ENCODE data around the gene DSG1. TPM values are rescaled to one million over a fixed set of nuclear protein-coding genes. Genes with fewer than 3 reads are reported as not detected.
A peak's percentile ranks its signal among the peaks of the same experiment; 100 is the strongest.

DSG1 gene
- polyA plus RNA-seq, 3 donors: not detected

DNA sequence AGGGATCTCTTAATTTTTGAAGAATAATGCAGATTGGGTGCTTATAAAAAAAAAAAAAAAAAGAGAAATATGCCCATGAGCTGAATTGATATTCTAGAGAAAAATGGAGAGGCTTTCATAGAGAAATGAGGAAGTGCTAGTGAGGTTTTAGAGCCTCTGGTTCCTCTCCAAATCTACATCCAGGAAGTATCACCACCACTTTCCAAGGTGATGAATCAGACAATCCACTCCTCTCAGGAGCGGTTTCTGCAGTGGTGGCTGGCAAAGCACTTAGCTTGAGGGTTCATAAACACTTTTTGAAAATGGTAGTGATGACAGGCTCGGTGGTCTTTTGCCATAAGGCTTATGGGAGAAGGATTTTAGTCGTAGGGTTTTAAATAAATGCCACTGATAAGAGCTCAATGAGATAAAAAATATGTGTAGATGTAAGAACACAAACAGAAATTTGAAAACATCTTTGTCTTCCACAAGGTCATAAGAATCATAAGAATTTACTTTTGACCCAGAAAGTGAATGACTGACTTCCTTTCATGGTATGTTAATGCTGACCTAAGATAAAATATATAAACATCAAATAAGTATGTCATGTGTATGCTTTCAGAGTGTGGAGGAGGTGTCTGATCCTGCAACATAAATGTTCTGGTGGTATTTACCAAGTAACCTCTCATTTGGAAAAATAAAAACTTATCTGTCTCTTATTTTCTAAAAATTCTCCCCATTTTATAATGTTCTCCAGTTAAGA, 42.1 kb upstream of the DSG1 start:
- Histone ChIP-seq H3K79me2 (ENCODE audit: insufficient read depth, low read length) (no peaks in the 10 kb centered on the region), H3K27ac (ENCODE audit: low read depth in 1 of 2, low read length in 2 of 2) (no peak overlapping the region), H2AFZ (ENCODE audit: insufficient read depth, low read depth, low read length, poor library complexity, severe bottlenecking) (no peak overlapping the region), H3K4me1 (ENCODE audit: control insufficient read depth in 1 of 2, insufficient read depth in 2 of 2, low read length in 2 of 2) (no peaks in the 10 kb centered on the region), H3K27me3 (ENCODE audit: control insufficient read depth in 2 of 2, insufficient read depth in 2 of 2, low read length in 2 of 2) (no peaks in the 10 kb centered on the region), H3K4me3 (replicated peaks in 1 of 3; ENCODE audit: low read depth in 2 of 3, low read length in 3 of 3) (no peak overlapping the region), H4K20me1 (ENCODE audit: insufficient read depth, low read length) (no peaks in the 10 kb centered on the region), H3K36me3 (replicated peaks in 1 of 2; ENCODE audit: control insufficient read depth in 1 of 2, insufficient read depth in 2 of 2, low read length in 2 of 2) (no peaks in the 10 kb centered on the region), H3K9me3 (replicated peaks in 1 of 2; ENCODE audit: control insufficient read depth in 1 of 2, insufficient read depth in 1 of 2, low read length in 2 of 2) (no peaks in the 10 kb centered on the region), H3K9ac (ENCODE audit: insufficient read depth, low read length, poor library complexity, severe bottlenecking) (no peak overlapping the region), H3K4me2 (replicated peaks; ENCODE audit: extremely low read depth, low read length, poor library complexity, severe bottlenecking) (no peak overlapping the region)
- H3K36me3 Mint-ChIP-seq: no peaks in the 10 kb centered on the region
- no peaks in the 10 kb centered on the region for H3K9me3 Mint-ChIP-seq
- WGBS (ENCODE audit: insufficient coverage): 80% methylated on average over 1 of the region's 3 CpGs
- peaks cover 2% of the 10 kb centered on the region for H3K4me1 Mint-ChIP-seq
- peak; percentile 5 to 47 (median 45) for DNase-seq
- intact Hi-C loops (cut with micrococcal nuclease): no loop called here
- TF ChIP-seq, protein P1, sequence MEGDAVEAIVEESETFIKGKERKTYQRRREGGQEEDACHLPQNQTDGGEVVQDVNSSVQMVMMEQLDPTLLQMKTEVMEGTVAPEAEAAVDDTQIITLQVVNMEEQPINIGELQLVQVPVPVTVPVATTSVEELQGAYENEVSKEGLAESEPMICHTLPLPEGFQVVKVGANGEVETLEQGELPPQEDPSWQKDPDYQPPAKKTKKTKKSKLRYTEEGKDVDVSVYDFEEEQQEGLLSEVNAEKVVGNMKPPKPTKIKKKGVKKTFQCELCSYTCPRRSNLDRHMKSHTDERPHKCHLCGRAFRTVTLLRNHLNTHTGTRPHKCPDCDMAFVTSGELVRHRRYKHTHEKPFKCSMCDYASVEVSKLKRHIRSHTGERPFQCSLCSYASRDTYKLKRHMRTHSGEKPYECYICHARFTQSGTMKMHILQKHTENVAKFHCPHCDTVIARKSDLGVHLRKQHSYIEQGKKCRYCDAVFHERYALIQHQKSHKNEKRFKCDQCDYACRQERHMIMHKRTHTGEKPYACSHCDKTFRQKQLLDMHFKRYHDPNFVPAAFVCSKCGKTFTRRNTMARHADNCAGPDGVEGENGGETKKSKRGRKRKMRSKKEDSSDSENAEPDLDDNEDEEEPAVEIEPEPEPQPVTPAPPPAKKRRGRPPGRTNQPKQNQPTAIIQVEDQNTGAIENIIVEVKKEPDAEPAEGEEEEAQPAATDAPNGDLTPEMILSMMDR (IDR thresholded peaks at IDR 0.05): no peak
- no peak overlapping the region for H3K4me3 Mint-ChIP-seq
- H3K27me3 Mint-ChIP-seq (ENCODE audit: low read depth in 3 of 3): no peaks in the 10 kb centered on the region
- H3K27ac Mint-ChIP-seq: no peak overlapping the region

DNA sequence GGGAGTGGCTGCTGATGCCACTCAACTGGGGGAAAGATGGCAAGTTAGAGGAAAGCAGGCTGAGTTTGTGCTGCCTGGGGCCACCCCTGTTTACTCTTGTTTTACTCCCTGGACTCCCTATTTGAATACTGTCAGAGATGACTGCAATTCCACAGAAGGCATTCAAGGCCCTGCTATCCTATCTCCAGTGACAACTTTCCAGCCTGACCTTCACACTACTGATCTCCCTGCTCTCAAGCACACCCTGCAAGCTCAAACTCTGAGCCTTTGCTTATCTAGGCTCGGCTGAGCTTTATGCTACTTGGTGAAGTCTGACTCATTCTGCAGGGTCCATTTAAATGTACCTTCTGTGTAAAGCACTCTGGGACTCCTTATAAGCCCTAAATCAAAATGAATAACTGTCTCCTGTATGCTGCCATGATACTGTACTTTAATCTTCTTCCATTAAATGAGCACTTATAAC, 39.3 kb upstream of the DSG1 start:
- H3K4me2 ChIP-seq (replicated peaks; ENCODE audit: extremely low read depth, low read length, poor library complexity, severe bottlenecking): no peak overlapping the region
- Mint-ChIP-seq H3K27ac (no peak overlapping the region), H3K4me3 (no peak overlapping the region), H3K9me3 (no peaks in the 10 kb centered on the region), H3K36me3 (no peaks in the 10 kb centered on the region), H3K4me1 (peaks cover 2% of the 10 kb centered on the region), H3K27me3 (ENCODE audit: low read depth in 3 of 3) (no peaks in the 10 kb centered on the region)
- H4K20me1 ChIP-seq (ENCODE audit: insufficient read depth, low read length): no peaks in the 10 kb centered on the region
- H3K9me3 ChIP-seq (replicated peaks in 1 of 2; ENCODE audit: control insufficient read depth in 1 of 2, insufficient read depth in 1 of 2, low read length in 2 of 2): no peaks in the 10 kb centered on the region
- no peak overlapping the region for H3K9ac ChIP-seq (ENCODE audit: insufficient read depth, low read length, poor library complexity, severe bottlenecking)
- no peak overlapping the region for H3K27ac ChIP-seq (ENCODE audit: low read depth in 1 of 2, low read length in 2 of 2)
- H3K4me3 ChIP-seq (replicated peaks in 1 of 3; ENCODE audit: low read depth in 2 of 3, low read length in 3 of 3): no peak overlapping the region
- no peak for DNase-seq
- intact Hi-C loops (cut with micrococcal nuclease): no loop called here
- H3K27me3 ChIP-seq (ENCODE audit: control insufficient read depth in 2 of 2, insufficient read depth in 2 of 2, low read length in 2 of 2): no peaks in the 10 kb centered on the region
- TF ChIP-seq, protein P1 (IDR thresholded peaks at IDR 0.05): no peak
- no peak overlapping the region for H2AFZ ChIP-seq (ENCODE audit: insufficient read depth, low read depth, low read length, poor library complexity, severe bottlenecking)
- H3K79me2 ChIP-seq (ENCODE audit: insufficient read depth, low read length): no peaks in the 10 kb centered on the region
- 92% methylated on average over 1 of the region's 1 CpG for WGBS (ENCODE audit: insufficient coverage)
- no peaks in the 10 kb centered on the region for H3K36me3 ChIP-seq (replicated peaks in 1 of 2; ENCODE audit: control insufficient read depth in 1 of 2, insufficient read depth in 2 of 2, low read length in 2 of 2)
- H3K4me1 ChIP-seq (ENCODE audit: control insufficient read depth in 1 of 2, insufficient read depth in 2 of 2, low read length in 2 of 2): no peaks in the 10 kb centered on the region

Data from CD14-positive monocyte (primary cell).